Prostate gland (tissue), 2 donors: Measurements from ENCODE around the gene S100A13. TPM values are rescaled to one million over a fixed set of nuclear protein-coding genes. Genes with fewer than 3 reads are reported as not detected.

Experiments
- DNase-seq: peaks from one replicate; pipeline ENCODE4 v3.0.0-alpha.2; 2019; ENCODE audit warnings: low spot score
- H3K27ac ChIP-seq, 2 donors: fragments of 200-600 bp; sonication (generic); 2 replicates each; pipeline ENCODE4 v1.5.1; 2017 to 2019
- H3K27me3 ChIP-seq: fragments of 200-600 bp; sonication (generic); replicated peaks from 2 replicates; pipeline ENCODE4 v1.5.1; 2019; ENCODE audit not compliant: insufficient read depth
- H3K36me3 ChIP-seq, 2 donors: fragments of 200-600 bp; sonication (generic); 1 replicate in 1 of 2; 2 replicates in 1 of 2; pipeline versions ENCODE4 v1.5.1 to v1.8.1; 2017 to 2019
- H3K4me1 ChIP-seq: fragments of 200-600 bp; sonication (generic); replicated peaks from 2 replicates; pipeline ENCODE4 v1.5.1; 2019
- H3K4me3 ChIP-seq, 2 donors: fragments of 200-600 bp; sonication (generic); 2 replicates each; pipeline ENCODE4 v1.5.1; 2017 to 2019
- H3K9me3 ChIP-seq: fragments of 200-600 bp; sonication (generic); 2 replicates; pipeline ENCODE4 v1.5.1; 2017
- POLR2A ChIP-seq: fragments of 450-650 bp; IDR thresholded peaks from one replicate; pipeline ENCODE4 v1.6.1; 2016; ENCODE audit warnings: antibody characterized with exemption, mild to moderate bottlenecking
- POLR2AphosphoS5 ChIP-seq: sonication (generic); formaldehyde crosslinking; IDR thresholded peaks from one replicate; pipeline ENCODE4 v1.6.1; 2017; ENCODE audit warnings: antibody characterized with exemption
- WGBS: methylation state at CpG from one replicate; pipeline ENCODE4 v1.1.5; 2018; 5-methylcytosine and 5-hydroxymethylcytosine counted together
- intact Hi-C: fragments of 100-400 bp; cut with DNase I; formaldehyde crosslinking; loops from one replicate; pipeline ENCODE4 v1.14.2; 2022
- total RNA-seq, 2 donors: library from RNA; depleted of rRNA; stranded (reverse); fragments of >200 nt; gene quantifications; one replicate each; pipeline ENCODE4 v1.1.0, GENCODE V29; 2016
- TF ChIP-seq, protein P1 (sequence below), 4 experiments: fragments of 200-600 bp in 2 of 4; fragments of 450-650 bp in 2 of 4; sonication (generic) in 2 of 4; IDR thresholded peaks; 1 replicate in 3 of 4; 2 replicates in 1 of 4; pipeline ENCODE4 v1.5.1; 2016 to 2019; ENCODE audit warnings: antibody characterized with exemption in 4 of 4, mild to moderate bottlenecking in 2 of 4, moderate library complexity in 2 of 4

Gene S100A13
- total RNA-seq, 2 donors from 2014 or later: 53.3 to 96.5 TPM

DNA sequence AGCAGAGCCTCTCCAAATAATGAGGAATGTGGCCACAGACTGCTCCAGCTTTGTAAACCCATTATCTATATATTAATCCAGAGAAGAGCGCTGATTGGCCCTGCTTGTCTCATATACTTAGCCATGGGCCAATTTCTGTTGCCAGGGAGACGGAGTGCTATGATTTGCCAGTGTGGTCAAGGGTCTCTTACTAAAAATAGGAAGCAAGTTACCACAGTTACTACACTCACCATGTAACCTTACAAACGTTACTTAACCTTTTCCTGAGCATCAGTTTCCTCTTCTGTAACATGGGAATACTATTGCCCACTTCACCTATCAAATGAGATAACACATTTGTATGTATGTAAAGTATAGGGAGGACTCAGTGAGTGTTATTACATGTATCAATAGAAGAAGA, 54.0 kb downstream of the S100A13 start:
- Histone ChIP-seq H3K4me1 (no peaks in the 10 kb centered on the region), H3K36me3 (no peaks in the 10 kb centered on the region), H3K9me3 (no peaks in the 10 kb centered on the region), H3K4me3 (no peak overlapping the region), H3K27ac (peak overlapping the region in 1 of 2 donors; percentile 24), H3K27me3 (no peaks in the 10 kb centered on the region)
- intact Hi-C loops: loop anchor here (5.0 kb wide), 3 partner anchors 54 to 179 kb away; partner anchors contain the start of genes ILF2, S100A1 and S100A13
- WGBS: 82% methylated on average over 3 of the region's 3 CpGs
- TF ChIP-seq, protein P1, sequence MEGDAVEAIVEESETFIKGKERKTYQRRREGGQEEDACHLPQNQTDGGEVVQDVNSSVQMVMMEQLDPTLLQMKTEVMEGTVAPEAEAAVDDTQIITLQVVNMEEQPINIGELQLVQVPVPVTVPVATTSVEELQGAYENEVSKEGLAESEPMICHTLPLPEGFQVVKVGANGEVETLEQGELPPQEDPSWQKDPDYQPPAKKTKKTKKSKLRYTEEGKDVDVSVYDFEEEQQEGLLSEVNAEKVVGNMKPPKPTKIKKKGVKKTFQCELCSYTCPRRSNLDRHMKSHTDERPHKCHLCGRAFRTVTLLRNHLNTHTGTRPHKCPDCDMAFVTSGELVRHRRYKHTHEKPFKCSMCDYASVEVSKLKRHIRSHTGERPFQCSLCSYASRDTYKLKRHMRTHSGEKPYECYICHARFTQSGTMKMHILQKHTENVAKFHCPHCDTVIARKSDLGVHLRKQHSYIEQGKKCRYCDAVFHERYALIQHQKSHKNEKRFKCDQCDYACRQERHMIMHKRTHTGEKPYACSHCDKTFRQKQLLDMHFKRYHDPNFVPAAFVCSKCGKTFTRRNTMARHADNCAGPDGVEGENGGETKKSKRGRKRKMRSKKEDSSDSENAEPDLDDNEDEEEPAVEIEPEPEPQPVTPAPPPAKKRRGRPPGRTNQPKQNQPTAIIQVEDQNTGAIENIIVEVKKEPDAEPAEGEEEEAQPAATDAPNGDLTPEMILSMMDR (IDR thresholded peaks at IDR 0.05): no peak
- TF ChIP-seq POLR2A: no peak
- no peak for DNase-seq

DNA sequence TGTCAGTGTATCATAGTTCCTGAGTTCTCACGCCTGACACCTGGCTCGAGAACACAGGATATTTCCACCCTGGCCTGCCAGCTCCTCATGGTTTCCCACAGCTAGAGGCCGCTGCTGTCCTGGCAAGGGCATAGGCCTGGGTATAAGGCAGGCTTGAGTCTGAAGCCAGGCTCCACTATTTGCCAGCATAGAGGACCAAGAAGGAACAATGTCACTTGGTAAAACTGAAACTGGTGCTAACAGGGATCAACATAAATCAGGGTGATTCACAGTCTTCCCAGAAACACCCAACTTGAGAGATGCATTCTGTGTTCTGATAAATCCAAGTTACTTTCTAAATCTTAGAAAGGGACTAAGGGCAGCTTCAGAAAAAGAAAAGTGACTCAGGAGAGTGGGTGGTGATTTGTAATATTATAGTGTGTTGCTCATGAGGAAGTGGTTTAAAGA, 54.7 kb downstream of the S100A13 start:
- peak; percentile 89 for DNase-seq
- intact Hi-C loops: loop anchor here (5.0 kb wide), 3 partner anchors 55 to 180 kb away; partner anchors contain the start of genes ILF2, S100A1 and S100A13
- Histone ChIP-seq H3K4me1 (no peaks in the 10 kb centered on the region), H3K27ac (peak overlapping the region in 1 of 2 donors; percentile 24), H3K9me3 (no peaks in the 10 kb centered on the region), H3K36me3 (no peaks in the 10 kb centered on the region), H3K4me3 (no peak overlapping the region), H3K27me3 (no peaks in the 10 kb centered on the region)
- TF ChIP-seq, protein P1 (IDR thresholded peaks at IDR 0.05): peak in 3 of 4 experiments; percentile 90 to 94 (median 91)
- TF ChIP-seq POLR2A: no peak
- peak; percentile 92 for TF ChIP-seq POLR2AphosphoS5
- WGBS: 11% methylated on average over 3 of the region's 3 CpGs

DNA sequence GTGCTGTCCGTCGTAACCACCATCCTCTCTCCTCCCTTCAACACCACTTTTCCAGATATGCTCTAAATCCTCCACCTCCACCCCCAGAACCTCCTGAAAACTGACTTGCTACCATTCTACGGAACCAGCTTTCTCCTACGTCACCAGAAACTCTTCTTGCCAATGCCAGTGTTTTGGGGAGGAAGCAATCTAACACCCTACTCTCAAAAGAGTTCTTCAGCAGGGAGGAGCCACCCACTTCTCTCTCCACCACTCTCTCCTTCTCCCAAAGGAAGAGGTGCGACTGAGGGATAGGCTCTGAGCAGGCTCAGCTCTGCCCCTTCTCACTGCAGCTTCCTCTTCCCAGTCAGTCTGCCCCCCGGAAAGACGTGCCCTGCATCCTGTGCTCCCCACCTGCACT, 55.6 kb downstream of the S100A13 start:
- intact Hi-C loops: loop anchor here (5.0 kb wide), 3 partner anchors 56 to 181 kb away; partner anchors contain the start of genes ILF2, S100A1 and S100A13
- DNase-seq: no peak
- H3K36me3 ChIP-seq: no peaks in the 10 kb centered on the region
- no peaks in the 10 kb centered on the region for H3K9me3 ChIP-seq
- H3K4me3 ChIP-seq: no peak overlapping the region
- peaks cover 1% of the 10 kb centered on the region for H3K4me1 ChIP-seq
- 79% methylated on average over 7 of the region's 7 CpGs for WGBS
- H3K27ac ChIP-seq: no peak overlapping the region
- TF ChIP-seq POLR2A: no peak
- no peaks in the 10 kb centered on the region for H3K27me3 ChIP-seq

DNA sequence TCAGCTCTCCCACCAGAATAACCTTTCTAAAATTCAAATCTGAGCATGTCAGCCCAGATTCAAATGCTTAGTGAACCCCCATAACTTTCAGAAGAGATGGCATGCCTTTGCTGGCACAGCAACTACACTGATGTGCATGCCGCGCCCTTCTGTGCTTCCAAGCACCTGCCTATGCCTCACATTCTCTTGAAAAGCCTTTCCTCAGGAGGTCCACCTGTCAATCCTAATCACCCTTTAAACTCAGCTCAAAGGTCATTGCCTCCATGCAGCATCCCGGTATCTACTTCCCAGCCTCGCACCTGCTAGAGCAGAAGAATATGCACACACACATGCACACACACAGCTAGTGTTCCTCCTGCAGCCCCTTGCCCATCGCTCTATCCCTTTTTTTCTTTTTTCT, 56.4 kb downstream of the S100A13 start:
- intact Hi-C loops: loop anchor here (5.0 kb wide), 3 partner anchors 56 to 181 kb away; partner anchors contain the start of genes ILF2, S100A1 and S100A13
- Histone ChIP-seq H3K4me3 (no peak overlapping the region), H3K36me3 (no peaks in the 10 kb centered on the region), H3K4me1 (peaks cover 3% of the 10 kb centered on the region), H3K27me3 (no peaks in the 10 kb centered on the region), H3K9me3 (no peaks in the 10 kb centered on the region), H3K27ac (no peak overlapping the region)
- no peak for DNase-seq
- TF ChIP-seq, protein P1 (IDR thresholded peaks at IDR 0.05): no peak
- TF ChIP-seq POLR2A (no peak), POLR2AphosphoS5 (no peak)
- WGBS: 95% methylated on average over 5 of the region's 5 CpGs

DNA sequence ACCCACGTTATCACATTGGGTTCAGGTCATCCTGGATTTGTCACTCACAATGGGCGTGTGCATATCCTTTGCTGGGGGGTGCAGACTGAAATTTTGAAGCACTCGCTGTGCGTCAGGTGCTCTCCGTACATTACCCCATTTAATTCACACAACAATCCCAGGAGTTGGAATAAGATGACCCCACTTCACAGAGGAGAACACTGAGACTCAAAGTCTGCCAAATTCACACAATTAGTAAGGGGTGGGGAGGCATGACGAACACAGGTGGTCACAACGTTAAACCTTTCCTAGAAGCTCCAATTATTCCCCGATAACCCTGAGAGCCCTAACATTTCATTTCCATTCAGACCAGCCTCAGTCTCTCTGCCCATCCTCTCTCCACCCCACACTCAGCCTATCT, 57.8 kb downstream of the S100A13 start:
- 90% methylated on average over 8 of the region's 8 CpGs for WGBS
- Histone ChIP-seq H3K9me3 (no peaks in the 10 kb centered on the region), H3K27ac (no peak overlapping the region), H3K4me1 (peaks cover 3% of the 10 kb centered on the region), H3K4me3 (no peak overlapping the region), H3K36me3 (no peaks in the 10 kb centered on the region), H3K27me3 (no peaks in the 10 kb centered on the region)
- no peak for DNase-seq
- TF ChIP-seq, protein P1 (IDR thresholded peaks at IDR 0.05): no peak
- TF ChIP-seq POLR2AphosphoS5 (no peak), POLR2A (no peak)
- intact Hi-C loops: loop anchor here (5.0 kb wide), 1 partner anchor 217 kb away; no protein-coding TSS in a partner anchor

Other genes starting within 250 kb of the S100A13 start
- gene S100A8, start 236.4 kb downstream of the S100A13 start, total RNA-seq: 1 to 10 TPM; 1.5 to 5.6 TPM
- gene S100A7A, start 211.0 kb downstream of the S100A13 start, total RNA-seq: not detected
- not detected for gene S100A7, start 166.9 kb downstream of the S100A13 start, total RNA-seq
- gene S100A6, start 91.5 kb downstream of the S100A13 start, total RNA-seq: 100 to 1,000 TPM; 184 to 279 TPM
- gene S100A5, start 86.6 kb downstream of the S100A13 start, total RNA-seq: not detected
- gene S100A4, start 81.7 kb downstream of the S100A13 start, total RNA-seq: 10 to 100 TPM; 56.3 to 71.3 TPM
- gene S100A3, start 78.2 kb downstream of the S100A13 start, total RNA-seq: under 1 TPM in 1 of 2 donors, not detected in 1; 0.46 TPM
- gene S100A2, start 61.7 kb downstream of the S100A13 start, total RNA-seq: 10 to 100 TPM; 14.1 to 22.6 TPM
- gene S100A16, start 14.4 kb downstream of the S100A13 start, total RNA-seq: 100 to 1,000 TPM in 1 of 2 donors, 10 to 100 TPM in 1; 78.4 to 165 TPM
- gene S100A14, start 11.2 kb downstream of the S100A13 start, total RNA-seq: 10 to 100 TPM; 13.5 to 25.0 TPM
- 10 to 100 TPM in 1 of 2 donors, 1 to 10 TPM in 1; 9.1 to 10.7 TPM for gene S100A1, start 929 bp upstream of the S100A13 start, total RNA-seq
- gene CHTOP, start 6.6 kb upstream of the S100A13 start, total RNA-seq: 10 to 100 TPM; 60.6 to 74.4 TPM
- 10 to 100 TPM; 64.9 to 73.0 TPM for gene SNAPIN, start 31.2 kb upstream of the S100A13 start, total RNA-seq
- gene ILF2, start 43.5 kb upstream of the S100A13 start, total RNA-seq: 100 to 1,000 TPM; 116 to 122 TPM
- 1 to 10 TPM; 2.9 to 6.0 TPM for gene NPR1, start 51.2 kb upstream of the S100A13 start, total RNA-seq
- 10 to 100 TPM; 26.1 to 70.0 TPM for gene INTS3, start 100.5 kb upstream of the S100A13 start, total RNA-seq
- 10 to 100 TPM; 27.4 to 30.9 TPM for gene SLC27A3, start 147.9 kb upstream of the S100A13 start, total RNA-seq